Ovary (tissue), 3 donors: ENCODE data around the gene PLEKHH2.

Experiments
- CTCF ChIP-seq, 3 donors: fragments of 450-650 bp in 2 of 3; fragments of 200-600 bp in 1 of 3; IDR thresholded peaks; one replicate each; pipeline versions ENCODE4 v1.5.1 to v1.8.0; 2016 to 2022; ENCODE audit warnings: antibody characterized with exemption in 3 of 3, mild to moderate bottlenecking in 1 of 3
- POLR2A ChIP-seq: fragments of 450-650 bp; IDR thresholded peaks from one replicate; pipeline ENCODE4 v1.6.1; 2017; ENCODE audit warnings: antibody characterized with exemption, mild to moderate bottlenecking, moderate library complexity
- donor health status: DM: no; HTN: no; CAD: no.

GRCh38 chr2:43788646-43789045 lies 151.6 kb downstream of the PLEKHH2 start:
- TF ChIP-seq CTCF (IDR thresholded peaks at IDR 0.05) (no peak), POLR2A (no peak)
